PC-9 (cell line): Measurements from ENCODE around the gene ASRGL1.

Experiments used
- CTCF ChIP-seq: fragments of 200-600 bp; sonication (generic); conservative IDR thresholded peaks from 2 replicates; pipeline ENCODE4 v1.6.1; 2017; ENCODE audit warnings: mixed run types, antibody characterized with exemption, mild to moderate bottlenecking, moderate library complexity
- EZH2 ChIP-seq: fragments of 200-600 bp; sonication (generic); IDR thresholded peaks from 2 replicates; pipeline ENCODE4 v1.8.0; 2017; ENCODE audit warnings: antibody characterized with exemption, low read depth

- TF ChIP-seq CTCF (no peak), EZH2 (no peak)
These were observed 64.1 kb downstream of the ASRGL1 start for GRCh38 chr11:62401356-62401755.
